GM12872 (cell line): Measurements from ENCODE around the gene RSPRY1.

ENCODE experiments used
- CTCF ChIP-seq: IDR thresholded peaks from 3 replicates; pipeline ENCODE4 v1.5.1; 2011; ENCODE audit warnings: low read depth, mild to moderate bottlenecking, low read length, moderate library complexity; ENCODE audit not compliant: insufficient read depth

The RSPRY1 gene

GRCh38 chr16:57256601-57257395 lies 70.7 kb downstream of the RSPRY1 start:
- TF ChIP-seq CTCF = no peak

- TF ChIP-seq CTCF = no peak
These were observed 71.4 kb downstream of the RSPRY1 start for GRCh38 chr16:57257455-57258070.

GRCh38 chr16:57258226-57258909 lies 72.2 kb downstream of the RSPRY1 start:
- no peak for TF ChIP-seq CTCF

- no peak for TF ChIP-seq CTCF
These were observed 72.9 kb downstream of the RSPRY1 start for GRCh38 chr16:57258910-57259475.

- TF ChIP-seq CTCF = no peak
These were observed 74.3 kb downstream of the RSPRY1 start for GRCh38 chr16:57260294-57260929.

- no peak for TF ChIP-seq CTCF
These were observed 75.7 kb downstream of the RSPRY1 start for GRCh38 chr16:57261806-57262205.
